Measurements from ENCODE around the gene CHRM5. TPM values are rescaled to one million over a fixed set of nuclear protein-coding genes. Genes with fewer than 3 reads are reported as not detected.

The CHRM5 gene
- total RNA-seq, 1 experiment from 2014 or later = not detected

GRCh38 chr15:34023907-34024306, 55.6 kb downstream of the CHRM5 start:
- CTCF ChIA-PET = no interaction called here
- no peaks in the 10 kb centered on the region for H3K79me2 ChIP-seq (ENCODE audit: insufficient read depth, low read length)
- ATAC-seq (no peak), DNase-seq (ENCODE audit: low read depth, low spot score) (no peak)
- no peaks in the 10 kb centered on the region for H4K20me1 ChIP-seq (ENCODE audit: insufficient read depth)
- POLR2A ChIA-PET = no interaction called here
- H2AFZ ChIP-seq (ENCODE audit: low read depth, low read length, poor library complexity, severe bottlenecking) = no peak overlapping the region
- no peaks in the 10 kb centered on the region for H3K9me3 ChIP-seq (ENCODE audit: control insufficient read depth in 1 of 2, insufficient read depth in 1 of 2, low read depth in 1 of 2, low read length in 2 of 2)
- H3K4me3 ChIP-seq (replicated peaks in 1 of 2; ENCODE audit: low read depth in 1 of 2, low read length in 2 of 2) = no peak overlapping the region
- H3K9ac ChIP-seq (ENCODE audit: low read length) = no peak overlapping the region
- no peak for TF ChIP-seq EZH2 (IDR thresholded peaks at IDR 0.05)
- no peak for TF ChIP-seq ZFX (IDR thresholded peaks at IDR 0.05)
- TF ChIP-seq CBX3 (IDR thresholded peaks at IDR 0.05; ENCODE audit: low read depth) = no peak
- TF ChIP-seq, protein P1, sequence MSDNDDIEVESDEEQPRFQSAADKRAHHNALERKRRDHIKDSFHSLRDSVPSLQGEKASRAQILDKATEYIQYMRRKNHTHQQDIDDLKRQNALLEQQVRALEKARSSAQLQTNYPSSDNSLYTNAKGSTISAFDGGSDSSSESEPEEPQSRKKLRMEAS (IDR thresholded peaks at IDR 0.05) = no peak
- no peak for TF ChIP-seq TCF7L2 (IDR thresholded peaks at IDR 0.05; ENCODE audit: borderline replicate concordance, extremely low read depth, insufficient read depth, insufficient read length)
- no peak for TF ChIP-seq ZBTB33 (IDR thresholded peaks at IDR 0.05; ENCODE audit: extremely low read depth, insufficient replicate concordance, low read length)
- no peak for TF ChIP-seq SRF (IDR thresholded peaks at IDR 0.05; ENCODE audit: low read depth)
- no peak for TF ChIP-seq CEBPB (IDR thresholded peaks at IDR 0.05; ENCODE audit: low read depth)
- TF ChIP-seq POLR2A (IDR thresholded peaks at IDR 0.05; ENCODE audit: borderline replicate concordance, extremely low read depth, insufficient read depth, insufficient read length) = no peak
- no peak for TF ChIP-seq ZNF274 (IDR thresholded peaks at IDR 0.05; ENCODE audit: low read depth, low read length)
- no peak for TF ChIP-seq EGR1 (IDR thresholded peaks at IDR 0.05; ENCODE audit: low read depth)
- TF ChIP-seq YY1 (IDR thresholded peaks at IDR 0.05; ENCODE audit: extremely low read depth, insufficient replicate concordance, low read depth, low read length) = no peak
- no peak for TF ChIP-seq EZH2phosphoT487 (IDR thresholded peaks at IDR 0.05; ENCODE audit: borderline replicate concordance)
- TF ChIP-seq ELF1 (IDR thresholded peaks at IDR 0.05; ENCODE audit: borderline replicate concordance, low read depth) = no peak
- TF ChIP-seq, protein P2, sequence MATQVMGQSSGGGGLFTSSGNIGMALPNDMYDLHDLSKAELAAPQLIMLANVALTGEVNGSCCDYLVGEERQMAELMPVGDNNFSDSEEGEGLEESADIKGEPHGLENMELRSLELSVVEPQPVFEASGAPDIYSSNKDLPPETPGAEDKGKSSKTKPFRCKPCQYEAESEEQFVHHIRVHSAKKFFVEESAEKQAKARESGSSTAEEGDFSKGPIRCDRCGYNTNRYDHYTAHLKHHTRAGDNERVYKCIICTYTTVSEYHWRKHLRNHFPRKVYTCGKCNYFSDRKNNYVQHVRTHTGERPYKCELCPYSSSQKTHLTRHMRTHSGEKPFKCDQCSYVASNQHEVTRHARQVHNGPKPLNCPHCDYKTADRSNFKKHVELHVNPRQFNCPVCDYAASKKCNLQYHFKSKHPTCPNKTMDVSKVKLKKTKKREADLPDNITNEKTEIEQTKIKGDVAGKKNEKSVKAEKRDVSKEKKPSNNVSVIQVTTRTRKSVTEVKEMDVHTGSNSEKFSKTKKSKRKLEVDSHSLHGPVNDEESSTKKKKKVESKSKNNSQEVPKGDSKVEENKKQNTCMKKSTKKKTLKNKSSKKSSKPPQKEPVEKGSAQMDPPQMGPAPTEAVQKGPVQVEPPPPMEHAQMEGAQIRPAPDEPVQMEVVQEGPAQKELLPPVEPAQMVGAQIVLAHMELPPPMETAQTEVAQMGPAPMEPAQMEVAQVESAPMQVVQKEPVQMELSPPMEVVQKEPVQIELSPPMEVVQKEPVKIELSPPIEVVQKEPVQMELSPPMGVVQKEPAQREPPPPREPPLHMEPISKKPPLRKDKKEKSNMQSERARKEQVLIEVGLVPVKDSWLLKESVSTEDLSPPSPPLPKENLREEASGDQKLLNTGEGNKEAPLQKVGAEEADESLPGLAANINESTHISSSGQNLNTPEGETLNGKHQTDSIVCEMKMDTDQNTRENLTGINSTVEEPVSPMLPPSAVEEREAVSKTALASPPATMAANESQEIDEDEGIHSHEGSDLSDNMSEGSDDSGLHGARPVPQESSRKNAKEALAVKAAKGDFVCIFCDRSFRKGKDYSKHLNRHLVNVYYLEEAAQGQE (IDR thresholded peaks at IDR 0.05; ENCODE audit: low read depth) = no peak
- TF ChIP-seq, protein P3, sequence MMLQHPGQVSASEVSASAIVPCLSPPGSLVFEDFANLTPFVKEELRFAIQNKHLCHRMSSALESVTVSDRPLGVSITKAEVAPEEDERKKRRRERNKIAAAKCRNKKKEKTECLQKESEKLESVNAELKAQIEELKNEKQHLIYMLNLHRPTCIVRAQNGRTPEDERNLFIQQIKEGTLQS (IDR thresholded peaks at IDR 0.05) = no peak
- TF ChIP-seq, protein P4, sequence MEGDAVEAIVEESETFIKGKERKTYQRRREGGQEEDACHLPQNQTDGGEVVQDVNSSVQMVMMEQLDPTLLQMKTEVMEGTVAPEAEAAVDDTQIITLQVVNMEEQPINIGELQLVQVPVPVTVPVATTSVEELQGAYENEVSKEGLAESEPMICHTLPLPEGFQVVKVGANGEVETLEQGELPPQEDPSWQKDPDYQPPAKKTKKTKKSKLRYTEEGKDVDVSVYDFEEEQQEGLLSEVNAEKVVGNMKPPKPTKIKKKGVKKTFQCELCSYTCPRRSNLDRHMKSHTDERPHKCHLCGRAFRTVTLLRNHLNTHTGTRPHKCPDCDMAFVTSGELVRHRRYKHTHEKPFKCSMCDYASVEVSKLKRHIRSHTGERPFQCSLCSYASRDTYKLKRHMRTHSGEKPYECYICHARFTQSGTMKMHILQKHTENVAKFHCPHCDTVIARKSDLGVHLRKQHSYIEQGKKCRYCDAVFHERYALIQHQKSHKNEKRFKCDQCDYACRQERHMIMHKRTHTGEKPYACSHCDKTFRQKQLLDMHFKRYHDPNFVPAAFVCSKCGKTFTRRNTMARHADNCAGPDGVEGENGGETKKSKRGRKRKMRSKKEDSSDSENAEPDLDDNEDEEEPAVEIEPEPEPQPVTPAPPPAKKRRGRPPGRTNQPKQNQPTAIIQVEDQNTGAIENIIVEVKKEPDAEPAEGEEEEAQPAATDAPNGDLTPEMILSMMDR (IDR thresholded peaks at IDR 0.05 in 2 of 3, conservative IDR thresholded peaks at IDR 0.05 in 1 of 3; ENCODE audit: borderline replicate concordance in 1 of 3, insufficient read depth in 1 of 3, low read depth in 2 of 3, low read length in 2 of 3) = no peak
- TF ChIP-seq FOSL1 (IDR thresholded peaks at IDR 0.05; ENCODE audit: low read depth) = no peak
- no TSS peak for BruUV-seq (replicated peaks)
- H3K36me3 ChIP-seq (ENCODE audit: control insufficient read depth in 1 of 2, insufficient read depth in 2 of 2, low read length in 2 of 2) = no peaks in the 10 kb centered on the region
- H3K4me2 ChIP-seq (ENCODE audit: low read length) = no peak overlapping the region
- RAD21 ChIA-PET (ENCODE audit: low non-redundant PET in 1 of 2, low total read pairs in 2 of 2, uncharacterized antibody in 2 of 2, unreplicated experiment in 2 of 2) = no interaction called here
- no peaks in the 10 kb centered on the region for H3K27me3 ChIP-seq (ENCODE audit: insufficient read depth, low read length)
- H3K9me2 ChIP-seq (ENCODE audit: insufficient read depth) = no peaks in the 10 kb centered on the region
- intact Hi-C loops (cut with micrococcal nuclease) = no loop called here
- H3K27ac ChIP-seq (ENCODE audit: low read depth, low read length) = no peak overlapping the region
- no peaks in the 10 kb centered on the region for H3K4me1 ChIP-seq (ENCODE audit: control insufficient read depth in 1 of 2, insufficient read depth in 2 of 2, low read length in 2 of 2)
